Panc1 (cell line): ENCODE results near the gene ITGBL1. TPM values are rescaled to one million over a fixed set of nuclear protein-coding genes. Genes with fewer than 3 reads are reported as not detected.

Experiments used
- ATAC-seq: fragments of 200-7000 bp; cut with Tn5 transposase; 2 replicates; pipeline ENCODE4 v1.9.1; 2020; ENCODE audit warnings: mild to moderate bottlenecking, moderate library complexity
- BruUV-seq: library from RNA; stranded (reverse); fragments of 400-500 nt; replicated peaks from 2 replicates; lab custom pipeline; 2021; lab: Mats Ljungman, UMichigan
- CTCF ChIA-PET: fragments of 300-600 bp; sonication (Branson Sonifier 250); formaldehyde crosslinking; loops from one replicate; lab custom pipeline; 2022; ENCODE audit warnings: antibody characterized with exemption; lab: Charles Lee
- POLR2A ChIA-PET: fragments of 300-600 bp; sonication (Branson Sonifier 250); formaldehyde crosslinking; loops from one replicate; lab custom pipeline; 2022; ENCODE audit warnings: antibody characterized with exemption; lab: Charles Lee
- DNase-seq: peaks from one replicate; pipeline ENCODE4 v3.0.0-alpha.2; 2010; ENCODE audit warnings: low read depth, low spot score
- H3K27ac ChIP-seq: 2 replicates; pipeline ENCODE4 v1.5.1; 2011; ENCODE audit warnings: mild to moderate bottlenecking, low read length, inconsistent platforms
- H3K27me3 ChIP-seq: fragments of 200-500 bp; sonication (Bioruptor generic); 2 replicates; pipeline ENCODE4 v1.6.0; 2014; ENCODE audit warnings: low read length, inconsistent platforms; ENCODE audit not compliant: control insufficient read depth, insufficient read depth
- H3K36me3 ChIP-seq: fragments of 200-500 bp; sonication (Bioruptor generic); 2 replicates; pipeline ENCODE4 v1.5.1; 2014; ENCODE audit warnings: inconsistent platforms, mild to moderate bottlenecking, low read length, moderate library complexity; ENCODE audit not compliant: control insufficient read depth, insufficient read depth
- H3K4me1 ChIP-seq: 2 replicates; pipeline ENCODE4 v1.5.1; 2011; ENCODE audit warnings: inconsistent platforms, mild to moderate bottlenecking, low read length, moderate library complexity; ENCODE audit not compliant: control insufficient read depth, insufficient read depth
- H3K4me3 ChIP-seq, 2 experiments: 2 replicates each; pipeline ENCODE4 v1.5.1; 2011 to 2012; ENCODE audit warnings: low read depth in 2 of 2, low read length in 2 of 2, mild to moderate bottlenecking in 2 of 2, inconsistent platforms in 1 of 2, moderate library complexity in 1 of 2
- H3K9me3 ChIP-seq: fragments of 200-500 bp; sonication (Bioruptor generic); 2 replicates; pipeline ENCODE4 v1.5.1; 2014; ENCODE audit warnings: low read depth, mild to moderate bottlenecking, inconsistent platforms, low read length, moderate library complexity; ENCODE audit not compliant: control insufficient read depth, insufficient read depth
- POLR2AphosphoS5 ChIP-seq: IDR thresholded peaks from 2 replicates; pipeline ENCODE4 v1.6.1; 2012; ENCODE audit warnings: mild to moderate bottlenecking, low read depth, low read length, moderate library complexity
- REST ChIP-seq, 2 experiments: IDR thresholded peaks; 2 replicates each; pipeline ENCODE4 v1.6.1; 2011 to 2012; ENCODE audit warnings: low read depth in 2 of 2, control low read depth in 1 of 2, low read length in 1 of 2, mild to moderate bottlenecking in 1 of 2, moderate library complexity in 1 of 2; ENCODE audit not compliant: insufficient read depth in 1 of 2
- SIN3A ChIP-seq: IDR thresholded peaks from 2 replicates; pipeline ENCODE4 v1.6.1; 2012; ENCODE audit warnings: low read depth, mild to moderate bottlenecking, low read length, moderate library complexity, borderline replicate concordance; ENCODE audit not compliant: insufficient read depth
- TCF7L2 ChIP-seq: IDR thresholded peaks from 2 replicates; pipeline ENCODE4 v1.6.1; 2011; ENCODE audit warnings: mild to moderate bottlenecking, low read depth, low read length, inconsistent platforms
- in situ Hi-C: cut with HindIII; loops from 2 replicates; pipeline ENCODE4 v1.10.0; 2016; ENCODE audit warnings: low sequenced_read_pairs, low pct_unique_long_range_greater_than_20kb
- intact Hi-C: fragments of 100-400 bp; cut with micrococcal nuclease; formaldehyde crosslinking; loops from one replicate; pipeline ENCODE4 v1.10.0; 2022; ENCODE audit not compliant: unreplicated experiment
- total RNA-seq: library from RNA; stranded (reverse); gene quantifications from one replicate; pipeline ENCODE4 v1.2.1, GENCODE V29; 2021; ENCODE audit not compliant: unreplicated experiment
- TF ChIP-seq, protein P1 (sequence below): fragments of 450-650 bp; IDR thresholded peaks from 2 replicates; pipeline ENCODE4 v1.5.1; 2017; ENCODE audit warnings: mild to moderate bottlenecking

ITGBL1 gene
- total RNA-seq, 1 experiment from 2014 or later = 14.3 TPM

DNA sequence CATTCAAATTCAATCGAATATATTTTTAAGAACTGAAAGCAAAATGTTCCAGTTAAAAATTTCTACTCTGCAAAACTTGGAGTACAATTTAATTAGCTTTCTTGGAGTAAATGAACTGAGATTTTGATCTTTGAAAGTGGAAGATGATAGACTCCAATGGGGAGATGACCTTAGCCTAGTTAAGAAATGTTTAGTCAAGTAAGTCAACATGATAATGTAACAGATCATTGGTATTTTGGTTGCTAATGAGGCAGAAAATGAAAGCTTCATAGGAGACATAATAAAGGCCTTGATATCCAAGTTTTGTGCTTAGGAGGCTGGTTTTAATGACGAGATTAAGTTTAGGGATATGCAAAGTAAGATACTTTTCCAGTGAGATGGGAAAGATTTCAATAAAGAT, 181.7 kb downstream of the ITGBL1 start:
- TF ChIP-seq, protein P1, sequence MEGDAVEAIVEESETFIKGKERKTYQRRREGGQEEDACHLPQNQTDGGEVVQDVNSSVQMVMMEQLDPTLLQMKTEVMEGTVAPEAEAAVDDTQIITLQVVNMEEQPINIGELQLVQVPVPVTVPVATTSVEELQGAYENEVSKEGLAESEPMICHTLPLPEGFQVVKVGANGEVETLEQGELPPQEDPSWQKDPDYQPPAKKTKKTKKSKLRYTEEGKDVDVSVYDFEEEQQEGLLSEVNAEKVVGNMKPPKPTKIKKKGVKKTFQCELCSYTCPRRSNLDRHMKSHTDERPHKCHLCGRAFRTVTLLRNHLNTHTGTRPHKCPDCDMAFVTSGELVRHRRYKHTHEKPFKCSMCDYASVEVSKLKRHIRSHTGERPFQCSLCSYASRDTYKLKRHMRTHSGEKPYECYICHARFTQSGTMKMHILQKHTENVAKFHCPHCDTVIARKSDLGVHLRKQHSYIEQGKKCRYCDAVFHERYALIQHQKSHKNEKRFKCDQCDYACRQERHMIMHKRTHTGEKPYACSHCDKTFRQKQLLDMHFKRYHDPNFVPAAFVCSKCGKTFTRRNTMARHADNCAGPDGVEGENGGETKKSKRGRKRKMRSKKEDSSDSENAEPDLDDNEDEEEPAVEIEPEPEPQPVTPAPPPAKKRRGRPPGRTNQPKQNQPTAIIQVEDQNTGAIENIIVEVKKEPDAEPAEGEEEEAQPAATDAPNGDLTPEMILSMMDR = no peak
- H3K4me3 ChIP-seq = no peak overlapping the region
- H3K4me1 ChIP-seq = no peaks in the 10 kb centered on the region
- intact Hi-C loops (no loop called here), in situ Hi-C loops (no loop called here)
- ATAC-seq (no peak), DNase-seq (no peak)
- no peaks in the 10 kb centered on the region for H3K36me3 ChIP-seq
- BruUV-seq = no TSS peak
- H3K9me3 ChIP-seq = no peaks in the 10 kb centered on the region
- no peak overlapping the region for H3K27ac ChIP-seq
- ChIA-PET CTCF (no interaction called here), POLR2A (no interaction called here)
- H3K27me3 ChIP-seq = no peaks in the 10 kb centered on the region

GRCh38 chr13:101639711-101640110, 187.2 kb downstream of the ITGBL1 start:
- CTCF ChIA-PET = no interaction called here
- ATAC-seq = no peak

More at GRCh38 chr13:101639711-101640110, 187.2 kb downstream of the ITGBL1 start:
- POLR2A ChIA-PET = no interaction called here
- TF ChIP-seq TCF7L2 = no peak
- no peak for TF ChIP-seq POLR2AphosphoS5
- TF ChIP-seq SIN3A = no peak
- TF ChIP-seq, protein P1 = no peak
- TF ChIP-seq REST (IDR thresholded peaks at IDR 0.05; ENCODE audit: insufficient read depth in 1 of 2, low read depth in 2 of 2, low read length in 1 of 2) = no peak
- H3K4me3 ChIP-seq = no peak overlapping the region
- no peaks in the 10 kb centered on the region for H3K36me3 ChIP-seq
- no peak for DNase-seq
- in situ Hi-C loops (no loop called here), intact Hi-C loops (no loop called here)
- BruUV-seq = no TSS peak
- no peaks in the 10 kb centered on the region for H3K27me3 ChIP-seq
- no peak overlapping the region for H3K27ac ChIP-seq
- no peaks in the 10 kb centered on the region for H3K9me3 ChIP-seq
- no peaks in the 10 kb centered on the region for H3K4me1 ChIP-seq
